ENCODE measurements around the gene TMEM101.
A peak's percentile ranks its signal among the peaks of the same experiment; 100 is the strongest.
"Not testable (repeated sequence)": the region's sequence is repeated elsewhere in the genome, so short reads cannot be mapped to it uniquely, and the experiment has no call there.

TMEM101 gene

GRCh38 chr17:44000141-44000860 lies 14.5 kb downstream of the TMEM101 start:
- no peak for DNase-seq

GRCh38 chr17:43999024-43999423 lies 15.7 kb downstream of the TMEM101 start:
- no peak for DNase-seq

- DNase-seq: no peak
Measured at GRCh38 chr17:43998552-43998951, 16.2 kb downstream of the TMEM101 start.

GRCh38 chr17:43997180-43997579 lies 17.6 kb downstream of the TMEM101 start:
- not testable (repeated sequence) for DNase-seq

GRCh38 chr17:43995150-43995471 lies 19.7 kb downstream of the TMEM101 start:
- no peak for DNase-seq

- DNase-seq: peak; percentile 57 to 59
Measured at GRCh38 chr17:43994272-43995149, 20.3 kb downstream of the TMEM101 start.

GRCh38 chr17:43992641-43993040 lies 22.1 kb downstream of the TMEM101 start:
- DNase-seq: no peak

GRCh38 chr17:43988301-43988700 lies 26.5 kb downstream of the TMEM101 start:
- no peak for DNase-seq

GRCh38 chr17:43987131-43988021 lies 27.4 kb downstream of the TMEM101 start:
- DNase-seq: no peak

- no peak for DNase-seq
Measured at GRCh38 chr17:43986225-43986981, 28.4 kb downstream of the TMEM101 start.

GRCh38 chr17:43984521-43984920 lies 30.2 kb downstream of the TMEM101 start:
- no peak for DNase-seq

- DNase-seq: no peak
Measured at GRCh38 chr17:43983515-43984411, 31.0 kb downstream of the TMEM101 start.

GRCh38 chr17:43983196-43983514 lies 31.6 kb downstream of the TMEM101 start:
- no peak for DNase-seq

GRCh38 chr17:43982171-43982570 lies 32.6 kb downstream of the TMEM101 start:
- no peak for DNase-seq

- no peak for DNase-seq
Measured at GRCh38 chr17:43979671-43980070, 35.1 kb downstream of the TMEM101 start.

- DNase-seq: no peak
Measured at GRCh38 chr17:43979011-43979410, 35.8 kb downstream of the TMEM101 start.

- DNase-seq: no peak
Measured at GRCh38 chr17:43978078-43978477, 36.7 kb downstream of the TMEM101 start.

GRCh38 chr17:43976963-43977837 lies 37.6 kb downstream of the TMEM101 start:
- DNase-seq: no peak

- no peak for DNase-seq
Measured at GRCh38 chr17:43975898-43976297, 38.9 kb downstream of the TMEM101 start.
